ENCODE measurements around the gene KIF26B.

Gene KIF26B

GRCh38 chr1:245600658-245601057 is 445.9 kb downstream of the KIF26B start:
- TF ChIP-seq SNAI2 (CRISPR knock-in tag; IDR thresholded peaks at IDR 0.05) (no peak), BACH2 (CRISPR knock-in tag; IDR thresholded peaks at IDR 0.05; ENCODE audit: borderline replicate concordance) (no peak), ZFP3 (CRISPR knock-in tag; IDR thresholded peaks at IDR 0.05) (no peak), RARB (CRISPR knock-in tag; IDR thresholded peaks at IDR 0.05) (no peak), GLIS3 (CRISPR knock-in tag; IDR thresholded peaks at IDR 0.05) (no peak), ZNF8 (CRISPR knock-in tag; IDR thresholded peaks at IDR 0.05) (no peak), TCF4 (CRISPR knock-in tag; IDR thresholded peaks at IDR 0.05; ENCODE audit: borderline replicate concordance) (no peak), ZNF70 (CRISPR knock-in tag; IDR thresholded peaks at IDR 0.05) (no peak)
- no peak for ATAC-seq

GRCh38 chr1:245603311-245603865 is 448.6 kb downstream of the KIF26B start:
- TF ChIP-seq ZNF8 (CRISPR knock-in tag; IDR thresholded peaks at IDR 0.05) (no peak), OSR1 (CRISPR knock-in tag; IDR thresholded peaks at IDR 0.05) (no peak), CSRNP3 (CRISPR knock-in tag; IDR thresholded peaks at IDR 0.05) (no peak), BACH2 (CRISPR knock-in tag; IDR thresholded peaks at IDR 0.05; ENCODE audit: borderline replicate concordance) (no peak), ARNTL (CRISPR knock-in tag; IDR thresholded peaks at IDR 0.05; ENCODE audit: borderline replicate concordance, low read depth) (no peak), ZNF70 (CRISPR knock-in tag; IDR thresholded peaks at IDR 0.05) (no peak), ESRRG (CRISPR knock-in tag; IDR thresholded peaks at IDR 0.05) (no peak), SNAI2 (CRISPR knock-in tag; IDR thresholded peaks at IDR 0.05) (no peak), TSHZ2 (CRISPR knock-in tag; IDR thresholded peaks at IDR 0.05) (no peak), TCF4 (CRISPR knock-in tag; IDR thresholded peaks at IDR 0.05; ENCODE audit: borderline replicate concordance) (no peak), PPARA (CRISPR knock-in tag; IDR thresholded peaks at IDR 0.05; ENCODE audit: borderline replicate concordance) (no peak)
- ATAC-seq, result no peak

GRCh38 chr1:245604979-245605378 is 450.2 kb downstream of the KIF26B start:
- TF ChIP-seq CSDC2 (CRISPR knock-in tag; IDR thresholded peaks at IDR 0.05) (no peak), RARB (CRISPR knock-in tag; IDR thresholded peaks at IDR 0.05) (0 out of 2 replicates have a peak, but pooled peaks have one; percentile 8)

GRCh38 chr1:245605480-245606156 is 450.8 kb downstream of the KIF26B start:
- TF ChIP-seq TSHZ2 (CRISPR knock-in tag; IDR thresholded peaks at IDR 0.05) (peak; percentile 50; the same call in 1 of the 2 replicates), TCF4 (CRISPR knock-in tag; IDR thresholded peaks at IDR 0.05; ENCODE audit: borderline replicate concordance) (peak; percentile 79; the same call in 1 of the 2 replicates), ZNF70 (CRISPR knock-in tag; IDR thresholded peaks at IDR 0.05) (0 out of 2 replicates have a peak, but pooled peaks have one; percentile 51), PATZ1 (CRISPR knock-in tag; IDR thresholded peaks at IDR 0.05; ENCODE audit: borderline replicate concordance) (no peak), CSDC2 (CRISPR knock-in tag; IDR thresholded peaks at IDR 0.05) (no peak)
- peak; percentile 91 for ATAC-seq

More at GRCh38 chr1:245604979-245605378, 450.2 kb downstream of the KIF26B start:
- ATAC-seq, result no peak

Data from SK-N-SH treated with all-trans-retinoic acid at 6 μM for 48 hours (cell line).